Measurements from ENCODE around the gene CCDC102B.

CCDC102B gene

GRCh38 chr18:68965817-68966216 is 167.9 kb downstream of the CCDC102B start:
- TF ChIP-seq REST (IDR thresholded peaks at IDR 0.05; ENCODE audit: insufficient replicate concordance, low read depth) (no peak), SPI1 (IDR thresholded peaks at IDR 0.05; ENCODE audit: borderline replicate concordance, low read depth) (no peak), GABPA (IDR thresholded peaks at IDR 0.05; ENCODE audit: low read depth) (no peak)
- no peak for DNase-seq (ENCODE audit: low read depth in 1 of 2, low spot score in 1 of 2)
- H3K4me3 ChIP-seq (replicated peaks; ENCODE audit: insufficient read depth, low read length) = no peak overlapping the region

GRCh38 chr18:68969027-68969426 is 171.1 kb downstream of the CCDC102B start:
- Histone ChIP-seq H3K4me3 (replicated peaks; ENCODE audit: insufficient read depth, low read length) (no peak overlapping the region), H3K27ac (replicated peaks) (no peak overlapping the region), H3K27me3 (ENCODE audit: insufficient read depth, poor library complexity, severe bottlenecking) (no peaks in the 10 kb centered on the region)
- no peak for DNase-seq (ENCODE audit: low read depth in 1 of 2, low spot score in 1 of 2)
- TF ChIP-seq REST (IDR thresholded peaks at IDR 0.05; ENCODE audit: insufficient replicate concordance, low read depth) (no peak), GABPA (IDR thresholded peaks at IDR 0.05; ENCODE audit: low read depth) (no peak), SPI1 (IDR thresholded peaks at IDR 0.05; ENCODE audit: borderline replicate concordance, low read depth) (no peak), CTCF (IDR thresholded peaks at IDR 0.05; ENCODE audit: insufficient read depth, low read length) (no peak), POLR2AphosphoS5 (IDR thresholded peaks at IDR 0.05; ENCODE audit: low read depth) (no peak)

More at GRCh38 chr18:68965817-68966216, 167.9 kb downstream of the CCDC102B start:
- Histone ChIP-seq H3K27me3 (ENCODE audit: insufficient read depth, poor library complexity, severe bottlenecking) (no peaks in the 10 kb centered on the region), H3K27ac (replicated peaks) (no peak overlapping the region)

- no peak for DNase-seq (ENCODE audit: low read depth in 1 of 2, low spot score in 1 of 2)
- Histone ChIP-seq H3K4me3 (replicated peaks; ENCODE audit: insufficient read depth, low read length) (no peak overlapping the region), H3K27ac (replicated peaks) (no peak overlapping the region), H3K27me3 (ENCODE audit: insufficient read depth, poor library complexity, severe bottlenecking) (no peaks in the 10 kb centered on the region)
- TF ChIP-seq CTCF (IDR thresholded peaks at IDR 0.05; ENCODE audit: insufficient read depth, low read length) (no peak), REST (IDR thresholded peaks at IDR 0.05; ENCODE audit: insufficient replicate concordance, low read depth) (no peak), POLR2AphosphoS5 (IDR thresholded peaks at IDR 0.05; ENCODE audit: low read depth) (no peak), GABPA (IDR thresholded peaks at IDR 0.05; ENCODE audit: low read depth) (no peak), SPI1 (IDR thresholded peaks at IDR 0.05; ENCODE audit: borderline replicate concordance, low read depth) (no peak)
These were observed 174.3 kb downstream of the CCDC102B start for GRCh38 chr18:68972176-68972575.
